GM23338 (cell line): Measurements from ENCODE around the gene CABCOCO1.

Experiments used
- CREB1 ChIP-seq: fragments of 250-450 bp; sonication (Bioruptor Pico); IDR thresholded peaks from 2 replicates; pipeline ENCODE4 v1.5.0; 2020; ENCODE audit warnings: low read depth, mild to moderate bottlenecking, moderate library complexity
- EZH2 ChIP-seq: fragments of 200-600 bp; sonication (generic); IDR thresholded peaks from one replicate; pipeline ENCODE4 v1.8.0; 2017; ENCODE audit warnings: antibody characterized with exemption, mild to moderate bottlenecking, low read depth; ENCODE audit not compliant: unreplicated experiment
- EZH2phosphoT487 ChIP-seq: fragments of 200-600 bp; sonication (generic); IDR thresholded peaks from one replicate; pipeline ENCODE4 v1.8.1; 2018; ENCODE audit warnings: antibody characterized with exemption; ENCODE audit not compliant: unreplicated experiment
- JUNB ChIP-seq: IDR thresholded peaks from one replicate; pipeline ENCODE4 v1.6.1; 2016; ENCODE audit warnings: antibody characterized with exemption; ENCODE audit not compliant: unreplicated experiment
- POLR2AphosphoS5 ChIP-seq: IDR thresholded peaks from 2 replicates; pipeline ENCODE4 v1.6.1; 2016; ENCODE audit warnings: antibody characterized with exemption, low read depth
- TF ChIP-seq, protein P1 (sequence below), 2 experiments: fragments of 200-600 bp in 1 of 2; sonication (generic) in 1 of 2; conservative IDR thresholded peaks; 2 replicates each; pipeline versions ENCODE4 v1.5.1 to v1.6.1; 2016 to 2017; ENCODE audit warnings: antibody characterized with exemption in 2 of 2, low read depth in 2 of 2, mild to moderate bottlenecking in 2 of 2, moderate library complexity in 1 of 2
- TF ChIP-seq, protein P2 (sequence below): IDR thresholded peaks from one replicate; pipeline ENCODE4 v1.6.1; 2018; ENCODE audit warnings: antibody characterized with exemption; ENCODE audit not compliant: unreplicated experiment

DNA sequence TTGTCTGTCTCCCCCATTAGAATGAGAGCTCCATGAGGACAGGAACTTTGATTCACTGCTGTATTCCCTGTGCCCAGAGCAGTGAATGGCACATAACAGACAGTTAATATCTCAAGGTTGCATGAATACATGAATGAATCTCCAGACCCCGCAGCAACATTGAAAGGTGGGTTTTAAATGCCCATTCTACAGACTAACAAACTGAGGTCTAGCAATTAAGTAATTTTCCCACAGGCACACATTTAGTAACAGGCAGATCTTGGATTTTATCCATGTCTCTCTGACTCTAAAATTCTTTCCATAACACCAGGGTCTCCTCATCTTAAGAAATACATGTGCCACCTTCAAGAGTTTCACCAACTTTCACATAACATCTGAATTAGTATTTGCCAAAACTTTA is 134.1 kb downstream of the CABCOCO1 start:
- TF ChIP-seq POLR2AphosphoS5 (no peak), EZH2 (no peak), EZH2phosphoT487 (no peak), JUNB (no peak), CREB1 (CRISPR knock-in tag) (no peak)
- TF ChIP-seq, protein P1, sequence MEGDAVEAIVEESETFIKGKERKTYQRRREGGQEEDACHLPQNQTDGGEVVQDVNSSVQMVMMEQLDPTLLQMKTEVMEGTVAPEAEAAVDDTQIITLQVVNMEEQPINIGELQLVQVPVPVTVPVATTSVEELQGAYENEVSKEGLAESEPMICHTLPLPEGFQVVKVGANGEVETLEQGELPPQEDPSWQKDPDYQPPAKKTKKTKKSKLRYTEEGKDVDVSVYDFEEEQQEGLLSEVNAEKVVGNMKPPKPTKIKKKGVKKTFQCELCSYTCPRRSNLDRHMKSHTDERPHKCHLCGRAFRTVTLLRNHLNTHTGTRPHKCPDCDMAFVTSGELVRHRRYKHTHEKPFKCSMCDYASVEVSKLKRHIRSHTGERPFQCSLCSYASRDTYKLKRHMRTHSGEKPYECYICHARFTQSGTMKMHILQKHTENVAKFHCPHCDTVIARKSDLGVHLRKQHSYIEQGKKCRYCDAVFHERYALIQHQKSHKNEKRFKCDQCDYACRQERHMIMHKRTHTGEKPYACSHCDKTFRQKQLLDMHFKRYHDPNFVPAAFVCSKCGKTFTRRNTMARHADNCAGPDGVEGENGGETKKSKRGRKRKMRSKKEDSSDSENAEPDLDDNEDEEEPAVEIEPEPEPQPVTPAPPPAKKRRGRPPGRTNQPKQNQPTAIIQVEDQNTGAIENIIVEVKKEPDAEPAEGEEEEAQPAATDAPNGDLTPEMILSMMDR (conservative IDR thresholded peaks at IDR 0.05; ENCODE audit: low read depth in 2 of 2): no peak
- TF ChIP-seq, protein P2, sequence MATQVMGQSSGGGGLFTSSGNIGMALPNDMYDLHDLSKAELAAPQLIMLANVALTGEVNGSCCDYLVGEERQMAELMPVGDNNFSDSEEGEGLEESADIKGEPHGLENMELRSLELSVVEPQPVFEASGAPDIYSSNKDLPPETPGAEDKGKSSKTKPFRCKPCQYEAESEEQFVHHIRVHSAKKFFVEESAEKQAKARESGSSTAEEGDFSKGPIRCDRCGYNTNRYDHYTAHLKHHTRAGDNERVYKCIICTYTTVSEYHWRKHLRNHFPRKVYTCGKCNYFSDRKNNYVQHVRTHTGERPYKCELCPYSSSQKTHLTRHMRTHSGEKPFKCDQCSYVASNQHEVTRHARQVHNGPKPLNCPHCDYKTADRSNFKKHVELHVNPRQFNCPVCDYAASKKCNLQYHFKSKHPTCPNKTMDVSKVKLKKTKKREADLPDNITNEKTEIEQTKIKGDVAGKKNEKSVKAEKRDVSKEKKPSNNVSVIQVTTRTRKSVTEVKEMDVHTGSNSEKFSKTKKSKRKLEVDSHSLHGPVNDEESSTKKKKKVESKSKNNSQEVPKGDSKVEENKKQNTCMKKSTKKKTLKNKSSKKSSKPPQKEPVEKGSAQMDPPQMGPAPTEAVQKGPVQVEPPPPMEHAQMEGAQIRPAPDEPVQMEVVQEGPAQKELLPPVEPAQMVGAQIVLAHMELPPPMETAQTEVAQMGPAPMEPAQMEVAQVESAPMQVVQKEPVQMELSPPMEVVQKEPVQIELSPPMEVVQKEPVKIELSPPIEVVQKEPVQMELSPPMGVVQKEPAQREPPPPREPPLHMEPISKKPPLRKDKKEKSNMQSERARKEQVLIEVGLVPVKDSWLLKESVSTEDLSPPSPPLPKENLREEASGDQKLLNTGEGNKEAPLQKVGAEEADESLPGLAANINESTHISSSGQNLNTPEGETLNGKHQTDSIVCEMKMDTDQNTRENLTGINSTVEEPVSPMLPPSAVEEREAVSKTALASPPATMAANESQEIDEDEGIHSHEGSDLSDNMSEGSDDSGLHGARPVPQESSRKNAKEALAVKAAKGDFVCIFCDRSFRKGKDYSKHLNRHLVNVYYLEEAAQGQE: no peak
